K562 (cell line): ENCODE results near the gene CD320. TPM values are rescaled to one million over a fixed set of nuclear protein-coding genes. Genes with fewer than 3 reads are reported as not detected.

Experiments
- ATAC-seq: fragments of 200-7000 bp; cut with Tn5 transposase; 3 replicates; pipeline ENCODE4 v1.9.1; 2020; ENCODE audit warnings: moderate library complexity
- BruUV-seq: library from RNA; stranded (reverse); fragments of 400-500 nt; replicated peaks from 2 replicates; lab custom pipeline; 2021; lab: Mats Ljungman, UMichigan
- CTCF ChIA-PET: fragments of 300-600 bp; formaldehyde crosslinking; extraction: SDS; loops from one replicate; lab custom pipeline; 2021; ENCODE audit warnings: low intra/inter-chr PET ratio; lab: Yijun Ruan, JAX
- POLR2A ChIA-PET: fragments of 300-600, 350-650 bp; sonication (Branson Sonifier 250); formaldehyde crosslinking; extraction: SDS; loops from one replicate; lab custom pipeline; 2021; ENCODE audit warnings: antibody characterized with exemption, inconsistent platforms; lab: Yijun Ruan, JAX
- DNase-seq, 4 experiments: peaks; one replicate each; pipeline versions ENCODE4 v3.0.0 to v3.0.0-alpha.2; 2011 to 2018; ENCODE audit warnings: low spot score in 3 of 4, mixed read lengths in 3 of 4; ENCODE audit errors: extremely low read depth in 1 of 4
- FAIRE-seq: peaks from 2 replicates; lab custom pipeline; 2011; peaks lifted over from hg19 to GRCh38; lab: Jason Lieb, UNC
- H2AFZ ChIP-seq: 2 replicates; pipeline ENCODE4 v1.6.0; 2011; ENCODE audit warnings: low read depth, low read length, control low read depth, inconsistent platforms
- H3K27ac ChIP-seq: fragments of 200-600 bp; 3 replicates; pipeline ENCODE4 v1.8.0; 2011; ENCODE audit warnings: low read depth, mild to moderate bottlenecking, control low read depth, inconsistent platforms, low read length, moderate library complexity, mixed read lengths; ENCODE audit errors: extremely low read depth
- H3K27me3 ChIP-seq, 2 experiments: fragments of 300-600 bp in 1 of 2; 2 replicates in 1 of 2; 3 replicates in 1 of 2; pipeline versions ENCODE4 v1.6.0 to v1.8.0; 2011; ENCODE audit warnings: inconsistent platforms in 2 of 2, low read length in 2 of 2, mild to moderate bottlenecking in 1 of 2, mixed read lengths in 1 of 2, moderate library complexity in 1 of 2; ENCODE audit not compliant: control insufficient read depth in 2 of 2, insufficient read depth in 2 of 2
- H3K36me3 ChIP-seq: fragments of 300-600 bp; 3 replicates; pipeline ENCODE4 v1.8.0; 2011; ENCODE audit warnings: mild to moderate bottlenecking, low read length, inconsistent platforms; ENCODE audit not compliant: control insufficient read depth, insufficient read depth
- H3K4me1 ChIP-seq, 2 experiments: fragments of 200-600 bp in 1 of 2; replicated peaks in 1 of 2; 2 replicates in 1 of 2; 3 replicates in 1 of 2; pipeline versions ENCODE4 v1.5.1 to v1.8.0; 2011; ENCODE audit warnings: inconsistent platforms in 2 of 2, low read length in 2 of 2, mild to moderate bottlenecking in 1 of 2, mixed read lengths in 1 of 2, moderate library complexity in 1 of 2; ENCODE audit not compliant: control insufficient read depth in 2 of 2, insufficient read depth in 2 of 2
- H3K4me2 ChIP-seq: 2 replicates; pipeline ENCODE4 v1.6.1; 2011; ENCODE audit warnings: low read length, control low read depth, inconsistent platforms, mixed read lengths; ENCODE audit not compliant: insufficient read depth
- H3K4me3 ChIP-seq: fragments of 200-600 bp; sonication (generic), shearing (Covaris generic); 2 replicates; pipeline ENCODE4 v1.5.1; 2016; ENCODE audit warnings: control low read depth, inconsistent platforms
- H3K79me2 ChIP-seq: fragments of 200-600 bp; 3 replicates; pipeline ENCODE4 v1.8.0; 2011; ENCODE audit warnings: low read length, inconsistent platforms; ENCODE audit not compliant: control insufficient read depth, insufficient read depth
- H3K9ac ChIP-seq, 2 experiments: 2 replicates each; pipeline versions ENCODE4 v1.6.0 to v1.6.1; 2011; ENCODE audit warnings: low read depth in 2 of 2, low read length in 2 of 2, control low read depth in 1 of 2, inconsistent platforms in 1 of 2, mild to moderate bottlenecking in 1 of 2, mixed read lengths in 1 of 2; ENCODE audit not compliant: insufficient read depth in 1 of 2
- H3K9me1 ChIP-seq: one replicate; pipeline ENCODE4 v1.6.0; 2011; ENCODE audit warnings: inconsistent platforms, mild to moderate bottlenecking, low read length, moderate library complexity; ENCODE audit not compliant: control insufficient read depth, insufficient read depth
- H3K9me3 ChIP-seq: replicated peaks from 2 replicates; pipeline ENCODE4 v1.5.1; 2011; ENCODE audit warnings: low read depth, low read length, inconsistent platforms; ENCODE audit not compliant: control insufficient read depth, insufficient read depth
- H4K20me1 ChIP-seq: replicated peaks from 2 replicates; pipeline ENCODE4 v1.6.1; 2011; ENCODE audit warnings: low read length, inconsistent platforms, mixed read lengths; ENCODE audit not compliant: control insufficient read depth, insufficient read depth
- ADNP ChIP-seq: fragments of 200-800 bp; sonication (Bioruptor generic); IDR thresholded peaks from 2 replicates; pipeline ENCODE4 v1.6.1; 2016; ENCODE audit warnings: missing genetic modification characterization, missing compliant biosample characterization
- BCOR ChIP-seq: fragments of 450-650 bp; IDR thresholded peaks from 2 replicates; pipeline ENCODE4 v1.6.1; 2016
- ELK1 ChIP-seq: sonication (generic); formaldehyde crosslinking; IDR thresholded peaks from 2 replicates; pipeline ENCODE4 v1.8.1; 2022; ENCODE audit warnings: missing genetic modification reagents
- FOXO4 ChIP-seq: fragments of 450-650 bp; formaldehyde crosslinking; IDR thresholded peaks from 2 replicates; pipeline ENCODE4 v1.4.0; 2020; ENCODE audit warnings: mild to moderate bottlenecking, moderate library complexity
- FOXP1 ChIP-seq: sonication (generic); formaldehyde crosslinking; IDR thresholded peaks from 2 replicates; pipeline ENCODE4 v1.8.0; 2022; ENCODE audit warnings: mild to moderate bottlenecking, missing genetic modification reagents
- FOXP4 ChIP-seq: sonication (generic); formaldehyde crosslinking; IDR thresholded peaks from 2 replicates; pipeline ENCODE4 v1.8.0; 2022; ENCODE audit warnings: mild to moderate bottlenecking, missing genetic modification reagents, borderline replicate concordance
- HDAC2 ChIP-seq: fragments of 450-650 bp; IDR thresholded peaks from 2 replicates; pipeline ENCODE4 v1.6.1; 2016; ENCODE audit warnings: mild to moderate bottlenecking
- HSF4 ChIP-seq: fragments of 250-450 bp; sonication (Bioruptor Pico); IDR thresholded peaks from 2 replicates; pipeline ENCODE4 v2.1.2; 2022; ENCODE audit warnings: mild to moderate bottlenecking, moderate library complexity, borderline replicate concordance
- KAT7 ChIP-seq: sonication (generic); formaldehyde crosslinking; IDR thresholded peaks from 2 replicates; pipeline ENCODE4 v1.8.0; 2022; ENCODE audit warnings: missing genetic modification reagents, mild to moderate bottlenecking, borderline replicate concordance
- KDM1A ChIP-seq, 2 experiments: fragments of 450-650 bp; IDR thresholded peaks; 2 replicates each; pipeline ENCODE4 v1.6.1; 2016; ENCODE audit warnings: mild to moderate bottlenecking in 2 of 2
- MAFF ChIP-seq: IDR thresholded peaks from 2 replicates; pipeline ENCODE4 v1.6.1; 2012; ENCODE audit warnings: low read length, improper control_type of control experiment
- SMAD1 ChIP-seq: fragments of 150-350 bp; IDR thresholded peaks from 2 replicates; pipeline ENCODE4 v1.6.1; 2014; ENCODE audit warnings: low read length, low read depth; ENCODE audit not compliant: partially characterized antibody
- SMAD4 ChIP-seq: fragments of 250-450 bp; sonication (Bioruptor Pico); conservative IDR thresholded peaks from 2 replicates; pipeline ENCODE4 v1.8.0; 2021; ENCODE audit warnings: inconsistent platforms, mild to moderate bottlenecking, moderate library complexity
- SMARCA5 ChIP-seq: fragments of 450-650 bp; IDR thresholded peaks from 2 replicates; pipeline ENCODE4 v1.6.1; 2016
- U2AF1 ChIP-seq: fragments of 200-400 bp; formaldehyde crosslinking; optimal IDR thresholded peaks from 2 replicates; pipeline ENCODE3; 2017; ENCODE audit warnings: mild to moderate bottlenecking, low read depth, low read length, moderate library complexity
- WHSC1 ChIP-seq: IDR thresholded peaks from one replicate; pipeline ENCODE4 v1.6.1; 2012; ENCODE audit warnings: low read length, control low read depth, inconsistent platforms
- XRCC4 ChIP-seq: IDR thresholded peaks from one replicate; pipeline ENCODE4 v1.6.1; 2011; ENCODE audit not compliant: insufficient read depth, insufficient read length; ENCODE audit errors: extremely low read depth
- YY1 ChIP-seq, 3 experiments: IDR thresholded peaks; 2 replicates each; pipeline ENCODE4 v1.6.1; 2011; ENCODE audit warnings: low read length in 2 of 3, mild to moderate bottlenecking in 2 of 3, moderate library complexity in 2 of 3, borderline replicate concordance in 1 of 3, control low read depth in 1 of 3, low read depth in 1 of 3; ENCODE audit not compliant: insufficient read depth in 3 of 3, insufficient replicate concordance in 2 of 3, control insufficient read depth in 1 of 3, insufficient read length in 1 of 3; ENCODE audit errors: extremely low read depth in 1 of 3
- ZNF3 ChIP-seq: fragments of 250-450 bp; sonication (Bioruptor Pico); IDR thresholded peaks from 2 replicates; pipeline ENCODE4 v1.5.0; 2021; ENCODE audit warnings: mild to moderate bottlenecking, moderate library complexity
- WGBS: fragments of 100-300 bp; shearing (Covaris generic); methylation state at CpG from one replicate; pipeline ENCODE4 v1.1.6; 2016; ENCODE audit warnings: low coverage, mixed read lengths; ENCODE audit not compliant: insufficient coverage; ENCODE audit errors: missing lambda C conversion rate; 5-methylcytosine and 5-hydroxymethylcytosine counted together
- in situ Hi-C: fragments of 300-500 bp; cut with MboI; formaldehyde crosslinking; loops from 4 replicates; pipeline ENCODE4 v1.15.0; 2018; ENCODE audit warnings: inconsistent platforms, mixed read lengths
- intact Hi-C: fragments of 100-400 bp; cut with micrococcal nuclease; formaldehyde crosslinking; loops from 2 replicates; pipeline ENCODE4 v1.14.2; 2022
- polyA plus RNA-seq, 8 experiments: library from polyadenylated mRNA; depleted of rRNA in 4 of 8; stranded (reverse) in 5 of 8; unstranded in 3 of 8; fragments of >200 nt; fragmentation: Nextera tagmentation in 2 of 8; fragmentation: Illumina TruSeq in 1 of 8; extraction: Ambion mirVana in 2 of 8; extraction: Trizol in 1 of 8; gene quantifications; 2 replicates each; pipeline versions ENCODE4 v1.2.1 to v1.2.3, GENCODE V29; 2011 to 2014; ENCODE audit warnings: inconsistent platforms in 1 of 8, missing spikeins in 1 of 8
- total RNA-seq, 7 experiments: library from RNA; depleted of rRNA in 6 of 7; stranded (reverse); fragments of >200 nt in 6 of 7; fragmentation: Illumina TruSeq in 2 of 7; extraction: Trizol in 2 of 7; gene quantifications; 2 replicates each; pipeline versions ENCODE4 v1.2.1 to v1.2.3, GENCODE V29; 2011 to 2021; ENCODE audit warnings: low replicate concordance in 1 of 7

Gene CD320
- total and polyA plus RNA-seq, 9 of the 15 experiments (the other 6 are each of a cell fraction or from before 2014, with no cell fraction given), result 0.45 to 94.5 (median 34.4) TPM

- Histone ChIP-seq H3K36me3 (peaks cover 35% of the 10 kb centered on the region), H3K9ac (no peak overlapping the region), H3K27me3 (no peaks in the 10 kb centered on the region), H3K9me3 (no peaks in the 10 kb centered on the region), H4K20me1 (peaks cover 26% of the 10 kb centered on the region; the same call in 1 of the 2 replicates), H3K4me3 (no peak overlapping the region), H2AFZ (no peak overlapping the region), H3K4me2 (no peak overlapping the region), H3K27ac (no peak overlapping the region), H3K4me1 (peaks cover 17 to 22% of the 10 kb centered on the region in 2 experiments), H3K9me1 (no peaks in the 10 kb centered on the region), H3K79me2 (peaks cover 36% of the 10 kb centered on the region)
- BruUV-seq, result no TSS peak
- 61% methylated on average over 3 of the region's 3 CpGs for WGBS
- POLR2A ChIA-PET, result interaction anchor here (0.6 to 0.9 kb wide), 3 partner anchors 19 to 209 kb away, joined by 3 read pairs; no protein-coding TSS in a partner anchor
- ATAC-seq, result no peak
- intact Hi-C loops (loop anchor here (10.0 kb wide), 1 partner anchor 61 kb away; no protein-coding TSS in a partner anchor), in situ Hi-C loops (no loop called here)
- CTCF ChIA-PET, result interaction anchor here (0.6 kb wide), 1 partner anchor 26 kb away, joined by 5 read pairs; no protein-coding TSS in a partner anchor
- FAIRE-seq, result no peak
- no peak for DNase-seq
- TF ChIP-seq FOXP4 (no peak), FOXO4 (CRISPR knock-in tag) (no peak), FOXP1 (CRISPR knock-in tag) (no peak), KAT7 (CRISPR knock-in tag) (no peak), MAFF (no peak), YY1 (IDR thresholded peaks at IDR 0.05; ENCODE audit: borderline replicate concordance in 1 of 3, control insufficient read depth in 1 of 3, extremely low read depth in 1 of 3, insufficient read depth in 3 of 3, insufficient read length in 1 of 3, insufficient replicate concordance in 2 of 3, low read depth in 1 of 3, low read length in 2 of 3) (no peak), HSF4 (CRISPR knock-in tag) (no peak), WHSC1 (no peak), ADNP (0 out of 2 replicates have a peak, but pooled peaks have one; percentile 53), BCOR (peak; percentile 90), ZNF3 (peak; percentile 100), SMAD1 (no peak), HDAC2 (0 out of 2 replicates have a peak, but pooled peaks have one; percentile 19), SMAD4 (CRISPR knock-in tag) (no peak), KDM1A (IDR thresholded peaks at IDR 0.05) (peak; percentile 35 to 67; a peak in 3 of 4 replicates), ELK1 (CRISPR knock-in tag) (no peak), XRCC4 (no peak), SMARCA5 (peak; percentile 81), U2AF1 (no peak)
Measured at GRCh38 chr19:8325454-8325853, 17.3 kb upstream of the CD320 start.
